GM20431 (cell line): Measurements from ENCODE around the gene CNNM1.

Experiments used
- in situ Hi-C: fragments of 300-500 bp; cut with MseI, MboI; formaldehyde crosslinking; loops from one replicate; pipeline ENCODE4 v1.15.0; 2020; ENCODE audit warnings: low sequenced_read_pairs; ENCODE audit not compliant: unreplicated experiment

Gene CNNM1

DNA sequence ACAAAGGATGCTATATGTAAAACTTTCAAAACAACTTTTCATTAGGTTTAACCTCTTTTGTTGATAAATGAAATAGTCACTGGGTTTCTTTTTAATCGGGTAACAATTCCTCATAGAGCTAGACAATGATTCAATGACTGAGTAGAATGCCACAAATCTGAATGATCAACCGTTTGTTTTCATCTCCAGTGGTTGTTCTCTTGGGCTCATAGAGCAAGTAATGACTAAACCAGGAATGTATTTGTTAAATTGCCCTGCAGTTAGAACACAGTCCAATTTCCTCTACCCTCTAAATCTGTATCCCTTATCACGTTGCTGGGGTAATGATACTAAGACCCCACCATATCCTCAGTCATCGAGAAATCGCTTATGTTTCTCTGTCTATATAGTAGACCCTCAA is 40.0 kb downstream of the CNNM1 start:
- in situ Hi-C loops = no loop called here

DNA sequence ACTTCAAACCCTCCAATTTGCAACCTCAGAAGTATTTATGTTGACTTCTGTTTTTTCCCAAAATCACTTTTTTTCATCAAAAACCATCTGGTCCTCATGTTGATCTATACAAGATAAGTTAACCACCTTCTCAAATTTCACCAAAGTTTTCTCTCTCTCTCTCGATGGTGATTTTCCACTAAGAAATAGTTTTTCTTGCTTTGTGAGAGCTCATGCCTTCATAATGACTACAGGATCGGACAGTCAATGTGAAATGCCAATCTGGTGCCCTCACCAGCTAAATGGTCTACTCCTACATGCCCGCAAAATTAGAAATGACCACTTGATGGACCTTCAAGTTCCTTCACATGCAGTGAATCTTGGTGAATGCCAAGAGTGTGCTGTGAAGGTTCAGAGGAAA is 40.4 kb downstream of the CNNM1 start:
- in situ Hi-C loops = no loop called here

DNA sequence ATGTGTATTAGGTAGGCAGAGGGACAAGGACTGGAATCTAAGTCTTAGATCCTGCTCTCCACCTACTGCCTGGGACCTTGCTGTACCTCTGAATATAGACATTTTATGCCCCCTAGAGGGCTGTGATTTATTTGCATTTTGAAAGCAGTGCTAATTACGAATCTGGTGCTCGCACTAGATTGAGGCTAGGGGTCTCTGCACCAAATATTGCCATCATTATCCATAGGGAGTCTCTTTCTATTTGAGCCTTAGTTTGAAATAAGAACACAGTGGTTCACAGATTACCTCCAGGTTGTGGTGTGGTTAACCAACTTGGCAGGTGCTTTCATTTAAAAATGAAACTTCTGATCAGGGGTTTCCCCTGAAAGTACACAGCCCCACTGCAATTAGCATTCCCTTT is 41.8 kb downstream of the CNNM1 start:
- in situ Hi-C loops = no loop called here

DNA sequence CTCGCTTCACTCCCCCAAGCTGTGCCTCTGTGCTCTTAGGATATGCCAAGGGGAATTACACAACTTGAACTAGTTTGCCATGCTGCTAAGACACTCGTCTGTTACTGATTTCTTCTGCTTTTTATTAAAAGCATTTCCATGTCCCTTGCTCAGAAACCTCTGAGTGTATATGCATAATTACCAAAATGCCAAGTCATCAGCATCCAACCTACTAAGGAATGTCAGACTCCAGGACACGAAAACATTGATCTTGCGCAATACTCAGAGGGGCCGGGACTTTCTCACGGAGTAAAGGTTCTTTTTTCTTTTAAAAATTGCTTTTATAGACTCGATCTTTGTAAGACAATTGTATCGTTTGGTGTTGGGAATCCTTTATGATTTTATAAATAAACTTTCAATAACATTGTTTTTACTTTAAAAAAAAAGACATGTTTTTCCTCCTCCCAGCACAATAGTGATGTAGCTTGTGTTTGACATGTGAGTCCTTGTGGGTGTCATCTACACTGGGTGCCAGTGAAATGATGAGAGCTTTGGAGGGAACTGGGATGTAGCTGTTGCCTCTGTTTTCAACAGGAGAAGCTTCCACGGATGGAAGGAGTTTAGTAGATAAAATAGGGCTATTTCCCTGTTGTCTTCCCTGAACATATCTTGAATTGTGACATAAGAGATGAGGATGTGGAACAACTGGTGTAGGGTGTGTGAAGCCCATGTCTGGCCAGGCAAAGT is 43.6 kb downstream of the CNNM1 start:
- in situ Hi-C loops = no loop called here

DNA sequence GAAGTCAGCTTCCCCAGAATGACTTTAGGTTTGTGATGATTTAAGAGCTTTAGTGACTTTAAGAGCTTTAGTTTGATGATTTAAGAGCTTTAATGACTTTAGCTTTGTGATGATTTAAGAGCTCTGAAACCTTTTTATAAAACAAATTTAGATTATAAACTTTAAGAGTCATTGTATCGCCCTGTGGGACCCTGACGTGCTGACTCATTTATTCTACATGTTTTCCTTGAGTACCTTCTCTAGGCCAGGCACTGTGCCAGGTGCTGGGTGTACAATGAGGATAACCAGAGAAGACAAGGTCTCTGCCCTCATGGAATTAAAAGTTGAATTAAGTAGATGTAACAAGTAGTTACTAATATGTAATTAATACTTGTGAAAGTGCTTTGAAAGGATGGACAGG is 45.4 kb downstream of the CNNM1 start:
- in situ Hi-C loops = no loop called here

DNA sequence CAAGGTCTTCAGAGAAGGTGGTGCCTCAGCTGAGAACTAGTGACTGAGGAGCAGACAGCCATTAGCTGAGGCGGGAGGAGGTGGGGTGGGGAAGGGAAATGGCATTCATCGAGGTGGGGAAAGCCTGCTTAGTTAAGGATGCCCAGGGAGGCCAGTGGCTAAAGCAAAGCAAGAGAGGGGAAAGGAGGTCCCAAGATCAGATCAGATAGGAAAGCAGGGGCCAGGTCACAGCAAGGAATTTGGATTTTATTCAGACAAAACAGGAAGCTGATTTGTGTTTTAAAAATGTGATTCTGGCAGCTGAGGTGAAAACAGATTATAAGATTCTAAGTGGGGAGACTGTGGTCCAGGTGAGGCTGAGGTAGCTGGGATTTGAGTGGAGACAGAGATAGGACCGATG is 45.8 kb downstream of the CNNM1 start:
- in situ Hi-C loops = no loop called here

DNA sequence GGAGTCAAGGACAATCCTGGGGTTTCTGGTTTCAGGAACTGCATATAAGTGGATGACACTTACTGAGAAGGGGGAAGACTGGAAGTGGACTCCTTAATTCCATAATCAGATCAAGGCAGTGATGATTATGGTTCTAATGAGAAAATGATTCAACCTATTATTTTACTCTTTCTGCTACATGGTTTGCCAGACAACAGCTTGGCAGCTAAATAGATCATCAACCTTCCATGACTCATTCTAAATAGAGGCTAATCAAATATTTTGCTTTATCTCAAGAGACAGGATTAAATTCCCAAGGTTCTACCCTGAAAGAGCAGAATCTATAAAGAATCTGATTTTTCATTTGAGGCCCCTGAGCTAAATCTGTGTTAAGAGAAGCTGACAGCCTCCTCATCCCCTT is 46.3 kb downstream of the CNNM1 start:
- in situ Hi-C loops = no loop called here

DNA sequence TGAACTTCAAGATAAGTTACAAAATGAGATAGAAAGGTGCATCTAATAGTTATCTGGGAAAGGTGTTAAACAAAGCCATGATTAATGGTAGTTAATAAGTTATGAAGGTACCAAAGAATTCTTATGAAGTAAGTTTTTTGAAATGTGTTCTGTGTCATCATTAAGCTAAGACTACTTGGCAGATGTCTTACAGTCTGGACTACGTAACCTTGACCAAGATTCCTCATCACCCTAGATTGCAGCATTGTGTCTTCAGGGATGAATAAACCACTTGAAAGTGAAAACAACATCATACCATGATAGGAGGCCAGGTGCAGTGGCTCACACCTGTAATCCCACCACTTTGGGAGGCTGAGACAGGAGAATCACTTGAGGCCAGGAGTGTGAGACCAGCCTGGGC is 53.0 kb downstream of the CNNM1 start:
- in situ Hi-C loops = no loop called here

DNA sequence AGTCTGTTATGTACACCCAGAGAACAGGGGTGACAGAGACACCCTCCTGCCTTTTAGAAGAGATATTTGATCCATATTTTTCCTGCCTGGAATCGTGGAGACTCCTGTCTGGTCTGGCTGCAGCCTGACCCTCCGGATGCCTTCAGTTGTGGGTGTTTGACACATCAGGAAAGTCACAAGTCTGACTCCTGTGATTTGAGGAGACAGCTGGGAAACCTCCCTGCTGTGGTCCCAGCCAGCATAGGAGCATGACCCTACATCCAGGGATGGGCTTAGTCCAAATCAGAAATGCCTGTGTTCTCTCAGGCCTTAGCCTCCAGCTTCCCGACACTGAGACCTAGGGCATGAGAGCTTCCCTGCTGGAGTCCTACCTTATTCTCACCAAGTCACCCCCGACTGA is 57.9 kb downstream of the CNNM1 start:
- in situ Hi-C loops = no loop called here

DNA sequence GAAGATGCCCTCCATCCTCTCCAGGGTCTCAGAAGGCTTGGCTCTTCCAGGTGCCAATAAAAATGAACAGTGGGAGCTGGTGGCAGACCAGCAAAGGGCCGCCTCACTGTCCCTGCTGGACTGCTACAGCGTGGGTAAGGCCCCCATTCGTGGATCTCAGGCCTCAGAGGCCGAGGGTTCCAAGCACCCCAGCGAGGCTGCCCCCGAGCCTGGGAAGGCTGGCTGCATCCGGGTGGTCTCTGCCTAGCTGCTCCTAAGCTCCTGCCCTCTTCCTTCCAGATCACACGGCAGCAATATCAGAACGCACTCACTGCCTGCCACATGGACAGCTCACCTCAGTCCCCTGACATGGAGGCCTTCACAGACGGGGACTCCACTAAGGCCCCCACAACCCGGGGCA is 58.4 kb downstream of the CNNM1 start:
- in situ Hi-C loops = no loop called here

DNA sequence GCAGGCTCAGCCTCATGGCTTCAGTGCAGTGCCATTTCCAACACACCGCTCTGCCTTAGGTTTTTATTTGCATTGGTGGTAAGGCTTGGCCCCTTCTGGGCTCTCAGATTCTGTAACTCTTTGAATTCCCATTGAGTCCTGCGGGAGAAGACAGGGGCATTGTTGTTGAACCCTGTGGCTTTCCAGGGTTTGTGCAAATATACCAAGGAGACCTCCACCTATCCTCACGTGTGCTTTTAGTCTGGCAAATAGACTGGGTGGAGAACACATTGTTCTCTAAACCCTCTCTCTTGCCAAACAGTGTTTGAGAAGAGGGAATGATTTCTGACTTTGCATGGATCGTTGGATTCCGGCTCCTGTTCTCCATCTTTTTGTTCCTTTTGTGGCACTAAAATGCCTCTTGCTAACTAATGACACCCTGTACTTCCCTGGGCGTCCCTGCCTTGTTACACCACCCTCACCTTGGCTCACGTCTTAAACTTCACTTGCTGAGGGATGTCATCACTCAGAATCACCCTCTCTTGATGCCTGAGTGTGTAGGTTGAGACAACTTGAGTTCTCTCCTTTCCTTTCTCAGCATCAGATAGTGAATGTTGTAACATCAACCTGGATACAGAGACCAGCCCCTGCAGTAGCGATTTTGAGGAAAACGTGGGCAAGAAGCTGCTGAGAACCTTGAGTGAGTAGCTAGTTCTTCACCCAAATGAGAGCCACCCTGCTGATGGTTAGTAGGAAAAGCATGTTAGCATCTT is 60.7 kb downstream of the CNNM1 start:
- in situ Hi-C loops = no loop called here

DNA sequence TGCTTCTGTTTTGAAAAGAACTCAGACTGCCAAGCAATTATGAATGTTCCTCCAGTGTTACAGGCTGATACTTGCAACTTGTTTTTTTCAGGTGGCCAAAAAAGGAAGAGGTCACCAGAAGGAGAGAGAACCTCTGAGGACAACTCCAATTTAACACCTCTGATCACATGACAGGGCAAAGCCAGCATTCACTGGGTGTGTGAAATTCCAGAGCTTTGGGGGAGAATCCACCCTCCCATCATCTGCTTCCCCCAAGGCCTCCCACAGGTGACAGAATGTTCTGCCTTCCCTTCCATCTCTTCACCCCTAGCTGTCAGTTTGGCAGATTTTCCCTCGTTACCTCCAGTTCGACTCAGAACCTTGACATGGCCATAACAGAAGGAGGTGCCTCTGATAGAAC is 62.2 kb downstream of the CNNM1 start:
- in situ Hi-C loops = no loop called here

DNA sequence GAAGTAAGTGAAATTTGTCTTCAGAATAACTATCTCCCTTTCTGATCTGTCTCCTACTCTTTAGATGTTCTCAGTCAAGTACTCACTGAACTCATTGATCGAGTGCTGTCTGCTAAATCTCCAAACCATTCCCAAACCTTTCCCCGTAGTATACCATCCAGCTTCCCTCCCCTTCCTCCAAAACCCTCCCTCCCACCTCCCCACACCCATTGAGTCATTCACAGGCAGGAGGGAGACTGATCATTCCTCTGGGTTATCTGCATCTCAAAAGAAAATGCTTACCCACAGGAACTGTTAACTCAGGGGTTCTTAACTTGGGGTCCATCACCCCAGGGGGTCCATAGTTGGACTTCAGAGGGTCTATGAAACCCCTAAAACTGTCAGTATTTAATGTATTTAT is 63.9 kb downstream of the CNNM1 start:
- in situ Hi-C loops = no loop called here

DNA sequence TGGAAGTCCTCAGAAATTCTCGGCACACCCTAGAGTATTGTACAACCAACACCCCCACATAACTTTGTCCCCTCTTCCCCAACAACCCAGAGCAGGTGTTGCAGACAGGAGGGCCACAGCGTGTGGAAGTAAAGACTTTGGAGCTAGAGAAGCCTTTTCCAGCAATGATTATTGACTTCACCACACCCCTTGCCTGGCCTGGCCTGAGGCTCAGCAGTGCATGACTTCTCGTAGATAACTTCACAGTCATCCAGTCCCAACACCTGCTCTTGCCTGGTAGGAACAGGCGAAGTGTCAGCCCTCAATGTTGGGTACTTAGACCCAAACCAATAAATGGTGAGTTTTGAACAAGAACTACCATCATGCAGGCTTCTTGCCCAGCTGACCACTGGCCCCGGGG is 64.5 kb downstream of the CNNM1 start:
- in situ Hi-C loops = no loop called here

DNA sequence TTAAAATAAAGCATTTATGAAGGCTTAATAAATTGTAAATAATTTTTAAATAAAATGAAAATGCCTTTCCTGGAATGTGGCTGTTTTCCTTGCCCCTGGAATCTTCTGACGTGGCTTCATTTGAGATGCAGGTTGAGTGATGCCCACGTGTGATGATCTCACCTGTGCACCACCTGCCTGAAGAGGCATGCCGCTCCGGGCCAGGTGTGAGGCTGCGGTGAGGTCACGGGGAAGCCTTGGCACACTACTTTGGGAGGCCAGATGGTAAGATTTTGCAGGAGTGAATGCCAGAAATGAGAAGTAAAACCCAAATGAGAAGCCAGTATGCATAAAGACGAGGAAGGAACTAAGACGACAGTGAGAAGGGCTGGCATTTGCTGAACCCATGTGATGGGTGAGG is 65.1 kb downstream of the CNNM1 start:
- in situ Hi-C loops = no loop called here

DNA sequence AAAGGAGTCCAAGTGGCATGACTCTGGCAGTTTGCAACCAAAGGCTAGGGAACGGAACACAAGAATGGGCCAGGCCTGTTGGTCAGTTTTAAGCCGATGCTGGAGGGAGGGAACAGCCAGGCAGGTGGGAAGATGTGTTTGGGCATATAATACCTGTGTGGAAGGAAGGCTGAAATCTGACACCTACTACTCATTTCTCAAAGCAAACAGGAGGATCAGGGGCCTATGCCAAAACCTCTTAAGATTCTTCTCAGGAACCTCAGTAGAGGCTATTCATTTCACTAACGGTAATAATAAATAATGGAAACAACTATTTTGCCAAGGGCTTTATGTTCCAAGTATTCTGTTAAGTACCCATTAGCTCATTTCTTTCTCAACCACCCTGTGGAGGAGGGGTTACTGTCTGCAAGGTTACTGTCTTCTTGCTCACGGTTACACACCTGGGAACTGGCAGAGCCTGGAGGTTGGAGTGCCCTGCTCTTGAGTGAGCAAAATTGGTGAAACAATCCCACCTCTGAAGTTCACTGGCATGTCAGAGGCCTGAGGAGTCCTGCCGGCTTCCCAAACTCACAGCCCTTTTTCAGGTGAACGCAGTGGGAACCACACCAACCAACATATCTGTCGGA is 65.7 kb downstream of the CNNM1 start:
- in situ Hi-C loops = no loop called here

DNA sequence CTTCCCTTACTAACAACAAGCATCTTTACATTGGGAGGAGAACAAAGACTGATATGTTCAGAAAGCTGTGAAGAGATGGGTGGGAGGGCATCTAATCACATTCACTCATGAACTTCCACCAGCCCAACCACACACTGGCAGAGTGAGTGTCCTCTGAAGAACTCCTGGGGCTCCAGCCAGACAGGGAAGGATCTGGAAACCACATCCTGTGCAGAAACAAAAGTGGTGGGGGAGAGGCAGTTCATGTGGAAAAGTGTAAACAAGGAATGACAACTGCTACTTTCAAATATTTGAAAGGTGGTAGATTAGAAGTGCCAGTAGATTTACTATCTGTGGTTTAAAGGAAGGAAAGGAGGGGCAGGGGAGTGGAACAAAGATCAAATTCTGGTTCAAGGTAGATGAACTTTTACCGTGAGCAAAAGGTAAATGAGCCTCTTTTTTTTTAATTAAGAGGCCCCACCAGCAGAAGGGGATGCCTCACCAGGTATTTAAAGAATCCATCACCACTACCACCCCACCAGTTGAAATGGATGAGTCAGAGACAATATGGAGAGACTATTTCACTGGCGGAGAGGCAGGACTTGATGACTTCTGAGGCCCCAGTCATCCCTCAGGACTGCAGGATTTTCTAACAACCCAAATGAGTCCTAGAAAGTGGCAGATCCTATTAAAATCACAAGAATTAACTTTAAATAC is 66.7 kb downstream of the CNNM1 start:
- in situ Hi-C loops = no loop called here

DNA sequence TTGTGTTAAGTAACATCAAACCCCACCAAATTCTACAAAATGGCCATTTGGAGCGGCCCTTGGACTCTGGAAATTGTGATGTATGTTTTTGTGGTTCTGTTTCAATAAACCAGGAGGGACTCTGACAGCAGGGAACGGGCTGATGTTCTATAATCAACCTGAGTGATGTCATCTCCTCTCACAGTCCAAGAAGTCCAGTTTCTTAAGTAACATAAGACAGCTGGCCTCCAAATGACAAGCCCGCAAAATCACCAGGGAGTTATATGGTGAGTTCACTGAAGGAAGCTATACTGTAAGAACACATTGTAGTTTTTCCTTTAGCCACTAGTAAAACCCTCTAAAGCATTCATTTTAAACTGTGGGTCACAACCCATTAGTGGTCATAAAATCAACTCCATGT is 67.3 kb downstream of the CNNM1 start:
- in situ Hi-C loops = no loop called here

DNA sequence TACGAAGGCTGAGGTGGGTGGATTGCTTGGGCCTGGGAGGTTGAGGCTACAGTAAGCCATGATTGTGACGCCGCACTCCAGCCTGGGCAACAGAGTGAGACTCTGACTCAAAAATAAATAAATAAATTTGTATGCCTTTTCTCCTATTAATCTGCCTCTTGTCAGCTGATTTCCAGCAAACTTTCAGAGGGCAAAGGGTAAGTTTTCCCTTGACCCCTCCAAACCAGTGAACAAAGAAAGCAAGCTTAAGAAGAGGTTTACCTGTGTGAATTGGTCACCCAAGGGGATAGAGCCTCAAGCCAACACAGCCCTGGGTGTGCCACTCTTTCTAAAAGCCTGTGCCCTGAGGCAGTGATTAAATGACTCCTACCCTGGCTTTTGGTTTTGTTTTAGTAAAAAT is 70.5 kb downstream of the CNNM1 start:
- in situ Hi-C loops = no loop called here

DNA sequence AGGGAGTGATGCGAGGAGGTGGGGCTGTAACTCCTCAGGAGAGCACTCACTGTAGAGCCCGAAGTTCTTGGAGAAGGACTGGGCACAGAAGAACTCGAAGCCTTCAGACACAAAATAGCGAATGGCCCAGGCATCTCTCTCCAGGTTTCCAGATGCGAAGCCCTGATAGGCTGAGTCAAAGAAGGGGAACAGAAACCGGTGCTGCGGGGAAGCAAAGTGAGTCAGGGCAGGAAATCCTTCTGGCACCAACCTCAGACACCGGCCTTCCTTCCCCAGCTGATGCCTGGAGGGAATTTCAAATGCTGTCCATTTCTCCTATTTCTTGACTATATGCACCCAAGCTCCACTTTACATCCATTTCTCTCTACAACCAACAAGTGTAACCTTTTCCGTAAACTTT is 74.5 kb downstream of the CNNM1 start:
- in situ Hi-C loops = no loop called here

DNA sequence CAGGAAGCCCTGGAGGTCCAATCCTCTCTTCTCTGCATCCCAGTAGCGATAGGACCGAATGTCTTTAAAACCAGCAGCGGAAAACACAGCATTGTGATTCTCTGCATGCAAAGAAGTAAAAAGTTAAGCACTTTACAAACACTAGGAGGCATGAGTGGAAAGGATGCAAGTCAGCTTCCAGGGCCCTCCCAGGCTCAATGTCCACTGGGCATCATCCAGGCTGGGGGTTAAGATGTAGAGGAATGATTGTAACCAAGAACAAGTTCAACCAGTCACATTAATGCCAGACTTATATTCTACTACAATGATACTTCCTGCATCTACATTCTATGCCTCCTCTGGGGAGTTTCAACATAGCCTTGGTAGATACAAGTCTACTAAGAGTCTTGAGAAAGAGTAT is 77.0 kb downstream of the CNNM1 start:
- in situ Hi-C loops = no loop called here
